ENCODE data around the gene ARHGAP18. TPM values are rescaled to one million over a fixed set of nuclear protein-coding genes. Genes with fewer than 3 reads are reported as not detected.
A peak's percentile ranks its signal among the peaks of the same experiment; 100 is the strongest.

Gene ARHGAP18
- total RNA-seq, 6 experiments from 2014 or later, result 2.2 to 8.0 (median 2.9) TPM

- 76% methylated on average over 5 of the region's 5 CpGs for WGBS (ENCODE audit: insufficient coverage, low coverage, low lambda C conversion rate, missing lambda C conversion rate)
- Histone ChIP-seq H3K36me3 (no peaks in the 10 kb centered on the region), H3K27ac (no peak overlapping the region), H3K27me3 (no peaks in the 10 kb centered on the region), H3K4me1 (no peaks in the 10 kb centered on the region), H3K4me3 (no peak overlapping the region), H3K9me3 (no peaks in the 10 kb centered on the region)
- no peak for DNase-seq
- intact Hi-C loops (cut with DNase I), result no loop called here
- ATAC-seq, result no peak
- no peak for TF ChIP-seq POLR2A (IDR thresholded peaks at IDR 0.05)
- no peak for TF ChIP-seq CTCF (IDR thresholded peaks at IDR 0.05)
Measured at GRCh38 chr6:129675669-129676472, 34.1 kb downstream of the ARHGAP18 start.

- TF ChIP-seq POLR2A (IDR thresholded peaks at IDR 0.05) (no peak), CTCF (IDR thresholded peaks at IDR 0.05) (no peak)
- ATAC-seq (no peak), DNase-seq (no peak)
- H3K27me3 ChIP-seq, result no peaks in the 10 kb centered on the region
- intact Hi-C loops (cut with DNase I), result no loop called here
- H3K4me1 ChIP-seq, result no peaks in the 10 kb centered on the region
- no peaks in the 10 kb centered on the region for H3K36me3 ChIP-seq
- no peak overlapping the region for H3K4me3 ChIP-seq
- no peaks in the 10 kb centered on the region for H3K9me3 ChIP-seq
- H3K27ac ChIP-seq, result no peak overlapping the region
Measured at GRCh38 chr6:129673748-129674147, 36.2 kb downstream of the ARHGAP18 start.

- ATAC-seq, result peak in 3 of 4 donors; percentile 46 to 67 (median 52)
- intact Hi-C loops (cut with DNase I), result no loop called here
- Histone ChIP-seq H3K36me3 (no peaks in the 10 kb centered on the region), H3K27ac (peak overlapping the region; percentile 11 to 62 (median 14)), H3K4me1 (no peaks in the 10 kb centered on the region), H3K4me3 (no peak overlapping the region), H3K27me3 (no peaks in the 10 kb centered on the region), H3K9me3 (no peaks in the 10 kb centered on the region)
- WGBS (ENCODE audit: insufficient coverage, low coverage, low lambda C conversion rate, missing lambda C conversion rate), result 39% methylated on average over 2 of the region's 2 CpGs
- TF ChIP-seq POLR2A (IDR thresholded peaks at IDR 0.05), result no peak
- no peak for TF ChIP-seq CTCF (IDR thresholded peaks at IDR 0.05)
- DNase-seq, result no peak
Measured at GRCh38 chr6:129672881-129673631, 36.9 kb downstream of the ARHGAP18 start.

GRCh38 chr6:129672341-129672682, 37.7 kb downstream of the ARHGAP18 start:
- Histone ChIP-seq H3K27me3 (no peaks in the 10 kb centered on the region), H3K4me1 (peaks cover 0 to 6% (median 0%) of the 10 kb centered on the region in 4 donors), H3K36me3 (no peaks in the 10 kb centered on the region), H3K9me3 (no peaks in the 10 kb centered on the region), H3K27ac (peak overlapping the region in 1 of 3 donors; percentile 62), H3K4me3 (no peak overlapping the region)
- 88% methylated on average over 2 of the region's 2 CpGs for WGBS (ENCODE audit: insufficient coverage, low coverage, low lambda C conversion rate, missing lambda C conversion rate)
- ATAC-seq (peak; percentile 23 to 46 (median 40)), DNase-seq (no peak)
- TF ChIP-seq POLR2A (IDR thresholded peaks at IDR 0.05), result no peak
- no peak for TF ChIP-seq CTCF (IDR thresholded peaks at IDR 0.05)
- intact Hi-C loops (cut with DNase I), result no loop called here
